Kidney (tissue), 14 donors: ENCODE measurements around the gene PPCDC. TPM values are rescaled to one million over a fixed set of nuclear protein-coding genes. Genes with fewer than 3 reads are reported as not detected.

Source experiments
- DNase-seq, 5 donors: peaks; one replicate each; pipeline ENCODE4 v3.0.0-alpha.2; 2013 to 2020
- FAIRE-seq: peaks from 2 replicates; lab custom pipeline; 2012; peaks lifted over from hg19 to GRCh38; lab: Jason Lieb, UNC
- H3K27ac ChIP-seq, 2 donors: one replicate each; pipeline ENCODE4 v1.7.0; 2013; ENCODE audit warnings: low read depth in 2 of 2, low read length in 2 of 2, inconsistent platforms in 1 of 2
- H3K27me3 ChIP-seq: one replicate; pipeline ENCODE4 v1.7.1; 2013; ENCODE audit warnings: low read length, inconsistent platforms; ENCODE audit not compliant: control insufficient read depth, insufficient read depth
- H3K36me3 ChIP-seq, 3 donors: one replicate each; pipeline versions ENCODE4 v1.7.0 to v1.7.1; 2013; ENCODE audit warnings: low read length in 3 of 3, control low read depth in 1 of 3, inconsistent platforms in 1 of 3; ENCODE audit not compliant: insufficient read depth in 3 of 3, control insufficient read depth in 2 of 3
- H3K4me1 ChIP-seq, 3 donors: one replicate each; pipeline versions ENCODE4 v1.7.0 to v1.7.1; 2013; ENCODE audit warnings: low read length in 3 of 3, inconsistent platforms in 1 of 3, low read depth in 1 of 3; ENCODE audit not compliant: control insufficient read depth in 2 of 3, insufficient read depth in 2 of 3
- H3K4me3 ChIP-seq, 3 donors: one replicate each; pipeline versions ENCODE4 v1.7.0 to v1.8.1; 2013; ENCODE audit warnings: low read length in 3 of 3, control low read depth in 1 of 3, inconsistent platforms in 1 of 3
- H3K9ac ChIP-seq, 3 donors: one replicate each; pipeline versions ENCODE4 v1.7.0 to v1.7.1; 2013; ENCODE audit warnings: low read length in 3 of 3, control low read depth in 1 of 3, inconsistent platforms in 1 of 3
- H3K9me3 ChIP-seq, 3 donors: one replicate each; pipeline versions ENCODE4 v1.7.0 to v1.7.1; 2013; ENCODE audit warnings: low read length in 3 of 3, control low read depth in 1 of 3, inconsistent platforms in 1 of 3; ENCODE audit not compliant: control insufficient read depth in 2 of 3, insufficient read depth in 1 of 3
- CTCF ChIP-seq: IDR thresholded peaks from 3 replicates; pipeline ENCODE4 v1.5.1; 2012; ENCODE audit warnings: mild to moderate bottlenecking, moderate library complexity, borderline replicate concordance; ENCODE audit not compliant: insufficient read depth; ENCODE audit errors: extremely low read depth
- intact Hi-C: fragments of 100-400 bp; cut with DNase I; formaldehyde crosslinking; loops from one replicate; pipeline ENCODE4 v1.11.1; 2022
- polyA plus RNA-seq: library from polyadenylated mRNA; stranded (reverse); fragments of 350-450 nt; fragmentation: Illumina TruSeq; extraction: RNeasy Lipid Tissue Mini Kit (QIAGEN cat#74804); gene quantifications from one replicate; pipeline ENCODE4 v1.2.3, GENCODE V29; 2014; ENCODE audit warnings: low read depth, low replicate concordance; ENCODE audit not compliant: insufficient read depth
- total RNA-seq: library from RNA; stranded (reverse); fragmentation: NEBNext Ultra II Directional; extraction: Animal tissue kit (Norgen Biotek cat#: 25700); gene quantifications from one replicate; pipeline ENCODE4 v1.2.1, GENCODE V29; 2021
- donor health status: control.
- donor health status: control.
- donor health status: control.
- donor health status: control.
- donor health status: control.
- donor health status: DM: yes; HTN: yes; CAD: no.
- donor health status: Normal renal cell carcinoma (clear cell type).

Gene PPCDC
- total and polyA plus RNA-seq, 2 donors from 2014 or later: 16.3 to 25.3 TPM

GRCh38 chr15:75051191-75051608, 27.8 kb downstream of the PPCDC start:
- Histone ChIP-seq H3K4me3 (no peak overlapping the region), H3K36me3 (no peaks in the 10 kb centered on the region), H3K9ac (no peak overlapping the region), H3K27ac (no peak overlapping the region), H3K9me3 (no peaks in the 10 kb centered on the region), H3K4me1 (peaks cover 0 to 29% (median 28%) of the 10 kb centered on the region in 3 donors), H3K27me3 (no peaks in the 10 kb centered on the region)
- TF ChIP-seq CTCF: no peak
- intact Hi-C loops: no loop called here
- no peak for FAIRE-seq
- peak in 2 of 5 donors; percentile 43 to 84 for DNase-seq

DNA sequence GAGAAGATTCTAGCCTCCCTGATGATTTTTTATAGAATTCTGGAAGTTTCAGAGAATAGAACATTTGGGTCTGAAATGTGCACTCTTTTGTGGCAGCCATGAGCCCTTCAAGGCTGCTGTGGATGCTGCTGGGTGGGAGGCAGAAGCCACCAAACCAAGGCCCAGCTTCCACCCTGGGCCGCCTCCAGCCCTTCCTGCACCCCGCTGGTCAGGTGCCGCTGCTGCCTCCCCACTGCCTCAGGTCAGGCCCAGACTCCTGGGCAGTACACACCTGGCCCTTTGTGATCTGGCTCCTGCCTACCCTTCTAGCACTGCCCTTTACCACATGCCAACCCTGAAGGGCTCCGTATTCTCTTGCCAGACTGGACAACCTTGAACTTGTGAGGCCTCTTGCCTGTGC, 28.3 kb downstream of the PPCDC start:
- Histone ChIP-seq H3K9me3 (no peaks in the 10 kb centered on the region), H3K4me3 (no peak overlapping the region), H3K36me3 (no peaks in the 10 kb centered on the region), H3K27ac (no peak overlapping the region), H3K9ac (no peak overlapping the region), H3K4me1 (peaks cover 0 to 24% (median 23%) of the 10 kb centered on the region in 3 donors), H3K27me3 (no peaks in the 10 kb centered on the region)
- FAIRE-seq (no peak), DNase-seq (no peak)
- TF ChIP-seq CTCF: no peak
- intact Hi-C loops: no loop called here

DNA sequence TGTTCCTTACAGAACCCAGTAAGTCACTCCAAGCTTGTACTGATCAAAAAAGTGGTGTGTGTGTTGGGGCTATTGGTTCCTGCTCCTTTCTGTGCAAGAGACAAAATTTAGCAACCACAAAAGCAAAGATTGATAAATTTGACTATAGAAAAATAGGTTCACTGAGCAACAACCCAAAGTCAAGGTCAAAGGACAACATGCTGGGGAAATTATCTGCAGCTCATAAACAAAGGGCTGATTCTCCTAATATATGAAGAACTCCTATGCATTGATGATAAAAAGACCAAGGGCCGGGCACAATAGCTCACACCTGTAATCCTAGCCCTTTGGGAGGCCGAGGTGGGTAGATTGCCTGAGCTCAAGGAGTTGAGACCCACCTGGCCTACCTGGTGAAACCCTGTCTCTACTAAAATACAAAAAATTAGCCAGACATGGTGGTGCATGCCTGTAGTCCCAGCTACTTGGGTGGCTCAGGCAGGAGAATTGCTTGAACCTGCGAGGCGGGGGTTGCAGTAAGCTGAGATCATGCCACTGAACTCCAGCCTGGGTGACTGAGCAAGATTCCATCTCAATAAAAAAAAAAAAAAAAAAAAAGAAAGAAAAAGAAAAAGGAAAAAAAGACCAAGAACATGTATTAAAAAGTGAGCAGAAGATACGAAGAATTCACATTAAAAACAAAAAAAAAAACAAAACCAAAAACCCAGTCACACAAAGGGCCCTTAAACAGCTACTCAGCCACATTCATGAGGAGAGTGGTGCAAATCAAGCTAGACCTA, 29.8 kb downstream of the PPCDC start:
- no peak overlapping the region for H3K9ac ChIP-seq
- H3K27ac ChIP-seq: no peak overlapping the region
- intact Hi-C loops: no loop called here
- DNase-seq (no peak), FAIRE-seq (no peak)
- TF ChIP-seq CTCF: no peak
- H3K27me3 ChIP-seq: no peaks in the 10 kb centered on the region
- H3K36me3 ChIP-seq: no peaks in the 10 kb centered on the region
- no peak overlapping the region for H3K4me3 ChIP-seq
- no peaks in the 10 kb centered on the region for H3K9me3 ChIP-seq
- peaks cover 0 to 15% (median 12%) of the 10 kb centered on the region in 3 donors for H3K4me1 ChIP-seq
